SU-DHL-6 (cell line): Measurements from ENCODE around the gene TTC23L.

Source experiments
- H2AFZ ChIP-seq: fragments of 200-600 bp; sonication (generic); 2 replicates; pipeline ENCODE4 v1.6.1; 2014; ENCODE audit warnings: low read depth, mild to moderate bottlenecking, moderate library complexity, mixed read lengths, antibody characterized with exemption, low read length; ENCODE audit not compliant: severe bottlenecking
- H3F3A ChIP-seq: fragments of 200-600 bp; shearing (Covaris generic); 2 replicates; pipeline ENCODE4 v1.6.0; 2016; ENCODE audit warnings: antibody characterized with exemption, mild to moderate bottlenecking; ENCODE audit not compliant: insufficient read depth
- H3K27ac ChIP-seq: fragments of 200-600 bp; sonication (generic); 2 replicates; pipeline ENCODE4 v1.5.1; 2016; ENCODE audit warnings: low read depth, mild to moderate bottlenecking, low read length, moderate library complexity, mixed read lengths
- H3K27me3 ChIP-seq: fragments of 200-600 bp; sonication (generic), shearing (Covaris generic); 2 replicates; pipeline ENCODE4 v1.6.0; 2014; ENCODE audit warnings: mild to moderate bottlenecking, low read length
- H3K36me3 ChIP-seq: fragments of 200-600 bp; sonication (generic); 2 replicates; pipeline ENCODE4 v1.6.1; 2014; ENCODE audit warnings: mild to moderate bottlenecking, low read length, mixed read lengths
- H3K4me2 ChIP-seq: fragments of 300-600, 200-600 bp; shearing (Covaris generic), sonication (generic); 2 replicates; pipeline ENCODE4 v1.6.0; 2014; ENCODE audit warnings: low read length, low read depth, mild to moderate bottlenecking; ENCODE audit not compliant: poor library complexity, severe bottlenecking
- H3K4me3 ChIP-seq: fragments of 200-600 bp; sonication (generic); 2 replicates; pipeline ENCODE4 v1.5.1; 2014; ENCODE audit warnings: antibody characterized with exemption, low read length, mild to moderate bottlenecking, mixed read lengths; ENCODE audit not compliant: insufficient read depth, poor library complexity, severe bottlenecking
- H3K79me2 ChIP-seq: fragments of 200-600 bp; sonication (generic); 2 replicates; pipeline ENCODE4 v1.6.1; 2014; ENCODE audit warnings: mild to moderate bottlenecking, low read length, moderate library complexity; ENCODE audit not compliant: insufficient read depth
- H3K9ac ChIP-seq: fragments of 200-600 bp; sonication (generic); 2 replicates; pipeline ENCODE4 v1.7.0; 2014; ENCODE audit warnings: mild to moderate bottlenecking, low read length
- H3K9me2 ChIP-seq: fragments of 200-600 bp; sonication (generic); replicated peaks from 2 replicates; pipeline ENCODE4 v1.6.1; 2014; ENCODE audit warnings: low read length; ENCODE audit not compliant: insufficient read depth
- H3K9me3 ChIP-seq: fragments of 200-600 bp; sonication (generic); 2 replicates; pipeline ENCODE4 v1.6.1; 2014; ENCODE audit warnings: low read length, mixed read lengths; ENCODE audit not compliant: insufficient read depth
- H4K20me1 ChIP-seq: fragments of 200-600 bp; sonication (generic); 2 replicates; pipeline ENCODE4 v1.6.1; 2014; ENCODE audit warnings: low read depth, mild to moderate bottlenecking, antibody characterized with exemption, low read length, moderate library complexity, mixed read lengths
- CTCF ChIP-seq: fragments of 200-600 bp; sonication (generic); IDR thresholded peaks from one replicate; pipeline ENCODE4 v1.5.1; 2017; ENCODE audit warnings: antibody characterized with exemption, mild to moderate bottlenecking, low read length, moderate library complexity; ENCODE audit not compliant: insufficient read depth, poor library complexity, severe bottlenecking
- EZH2phosphoT487 ChIP-seq: fragments of 200-600 bp; sonication (generic), shearing (Covaris generic); conservative IDR thresholded peaks from 2 replicates; pipeline ENCODE4 v1.6.1; 2018; ENCODE audit warnings: mild to moderate bottlenecking, antibody characterized with exemption, low read length, moderate library complexity, mixed read lengths

Gene TTC23L

GRCh38 chr5:34866989-34867471 lies 28.1 kb downstream of the TTC23L start:
- H3K9me3 ChIP-seq = no peaks in the 10 kb centered on the region
- H3K36me3 ChIP-seq = no peaks in the 10 kb centered on the region
- no peaks in the 10 kb centered on the region for H3F3A ChIP-seq
- no peak overlapping the region for H3K4me2 ChIP-seq
- H3K27ac ChIP-seq = no peak overlapping the region
- TF ChIP-seq EZH2phosphoT487 = no peak
- H3K79me2 ChIP-seq = no peaks in the 10 kb centered on the region
- no peaks in the 10 kb centered on the region; the same call in 1 of the 2 replicates for H3K9me2 ChIP-seq
- no peak overlapping the region for H3K9ac ChIP-seq
- no peaks in the 10 kb centered on the region for H4K20me1 ChIP-seq
- H3K4me3 ChIP-seq = no peak overlapping the region
- H2AFZ ChIP-seq = no peak overlapping the region
- no peaks in the 10 kb centered on the region for H3K27me3 ChIP-seq

- no peaks in the 10 kb centered on the region for H4K20me1 ChIP-seq
- no peak overlapping the region for H3K27ac ChIP-seq
- H2AFZ ChIP-seq = no peak overlapping the region
- TF ChIP-seq EZH2phosphoT487 (no peak), CTCF (no peak)
- no peaks in the 10 kb centered on the region for H3F3A ChIP-seq
- H3K27me3 ChIP-seq = no peaks in the 10 kb centered on the region
- H3K4me3 ChIP-seq = no peak overlapping the region
- no peaks in the 10 kb centered on the region for H3K79me2 ChIP-seq
- no peak overlapping the region for H3K9ac ChIP-seq
- no peak overlapping the region for H3K4me2 ChIP-seq
- H3K36me3 ChIP-seq = no peaks in the 10 kb centered on the region
- no peaks in the 10 kb centered on the region for H3K9me3 ChIP-seq
- no peaks in the 10 kb centered on the region; the same call in 1 of the 2 replicates for H3K9me2 ChIP-seq
Observed at GRCh38 chr5:34867660-34868059, 28.7 kb downstream of the TTC23L start.

DNA sequence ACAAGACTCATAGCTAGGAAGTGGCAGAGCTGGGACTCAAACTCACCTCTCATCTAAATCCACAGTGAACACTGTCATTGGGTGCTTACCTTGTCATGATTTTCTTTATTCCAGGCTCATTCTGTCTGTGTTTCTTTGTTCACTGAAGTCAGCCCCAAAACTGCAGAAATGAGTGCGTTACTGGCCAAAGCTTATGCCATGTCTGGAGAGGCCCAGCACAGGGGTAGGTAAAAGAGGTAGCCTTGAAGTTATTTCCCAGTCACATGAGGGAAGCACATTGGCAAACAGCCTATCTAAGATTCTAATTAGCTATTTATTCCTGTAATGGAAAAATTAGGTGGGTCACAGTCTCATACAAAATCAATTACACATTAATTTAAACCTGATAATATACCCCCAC lies 29.8 kb downstream of the TTC23L start:
- H3K9ac ChIP-seq = no peak overlapping the region
- no peaks in the 10 kb centered on the region for H3K79me2 ChIP-seq
- TF ChIP-seq CTCF = no peak
- no peak for TF ChIP-seq EZH2phosphoT487
- no peaks in the 10 kb centered on the region for H3F3A ChIP-seq
- no peaks in the 10 kb centered on the region for H3K9me2 ChIP-seq
- no peak overlapping the region for H3K4me2 ChIP-seq
- H3K27me3 ChIP-seq = no peaks in the 10 kb centered on the region
- H3K4me3 ChIP-seq = no peak overlapping the region
- no peaks in the 10 kb centered on the region for H3K9me3 ChIP-seq
- H3K27ac ChIP-seq = no peak overlapping the region
- H4K20me1 ChIP-seq = no peaks in the 10 kb centered on the region
- no peak overlapping the region for H2AFZ ChIP-seq
- no peaks in the 10 kb centered on the region for H3K36me3 ChIP-seq

DNA sequence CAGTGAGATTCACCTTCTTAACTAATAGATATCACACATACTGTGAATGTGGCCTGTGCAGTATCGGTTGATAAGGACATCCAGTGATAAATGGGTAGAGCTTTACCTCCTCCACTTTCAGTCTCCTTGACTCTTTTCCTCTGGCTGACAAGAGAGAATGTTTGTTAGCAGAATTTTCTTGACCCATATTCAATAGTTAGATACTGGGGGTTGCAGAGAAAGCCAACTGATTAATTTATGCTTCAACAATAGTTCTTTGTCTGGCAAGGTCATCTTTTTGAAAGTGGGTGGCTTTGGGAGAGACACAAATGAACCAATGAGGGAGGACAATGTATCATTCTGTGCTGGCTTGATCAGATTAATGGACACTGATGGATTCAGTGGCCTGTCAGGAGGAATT lies 30.3 kb downstream of the TTC23L start:
- H2AFZ ChIP-seq = no peak overlapping the region
- no peak overlapping the region for H3K4me2 ChIP-seq
- H3K4me3 ChIP-seq = no peak overlapping the region
- no peaks in the 10 kb centered on the region for H3K9me2 ChIP-seq
- no peaks in the 10 kb centered on the region for H3K9me3 ChIP-seq
- no peak overlapping the region for H3K27ac ChIP-seq
- H4K20me1 ChIP-seq = no peaks in the 10 kb centered on the region
- no peaks in the 10 kb centered on the region for H3K27me3 ChIP-seq
- no peaks in the 10 kb centered on the region for H3K79me2 ChIP-seq
- H3K9ac ChIP-seq = no peak overlapping the region
- no peak for TF ChIP-seq CTCF
- no peak for TF ChIP-seq EZH2phosphoT487
- no peaks in the 10 kb centered on the region for H3K36me3 ChIP-seq
- H3F3A ChIP-seq = no peaks in the 10 kb centered on the region
